Sigmoid colon (tissue), 4 donors: ENCODE data around the gene SLC49A4.

Experiments
- CTCF ChIP-seq, 4 experiments: fragments of 450-650 bp in 3 of 4; fragments of 200-600 bp in 1 of 4; IDR thresholded peaks; one replicate each; pipeline ENCODE4 v1.5.1; 2016 to 2019; ENCODE audit warnings: antibody characterized with exemption in 4 of 4, mild to moderate bottlenecking in 3 of 4, moderate library complexity in 2 of 4
- POLR2A ChIP-seq, 2 donors: fragments of 450-650 bp; IDR thresholded peaks; one replicate each; pipeline ENCODE4 v1.6.1; 2016; ENCODE audit warnings: antibody characterized with exemption in 2 of 2, mild to moderate bottlenecking in 2 of 2, moderate library complexity in 2 of 2
- POLR2AphosphoS5 ChIP-seq, 4 donors: sonication (generic); formaldehyde crosslinking; IDR thresholded peaks; one replicate each; pipeline ENCODE4 v1.6.1; 2017; ENCODE audit warnings: antibody characterized with exemption in 4 of 4

GRCh38 chr3:122825460-122825859 lies 30.6 kb downstream of the SLC49A4 start:
- TF ChIP-seq POLR2A (IDR thresholded peaks at IDR 0.05) (no peak), CTCF (IDR thresholded peaks at IDR 0.05) (no peak), POLR2AphosphoS5 (IDR thresholded peaks at IDR 0.05) (no peak)
